Measurements from ENCODE around the gene SYT7. TPM values are rescaled to one million over a fixed set of nuclear protein-coding genes. Genes with fewer than 3 reads are reported as not detected.
"Not testable (repeated sequence)": the region's sequence is repeated elsewhere in the genome, so short reads cannot be mapped to it uniquely, and the experiment has no call there.

The SYT7 gene
- total RNA-seq, 1 donor from 2014 or later: 1.3 TPM

DNA sequence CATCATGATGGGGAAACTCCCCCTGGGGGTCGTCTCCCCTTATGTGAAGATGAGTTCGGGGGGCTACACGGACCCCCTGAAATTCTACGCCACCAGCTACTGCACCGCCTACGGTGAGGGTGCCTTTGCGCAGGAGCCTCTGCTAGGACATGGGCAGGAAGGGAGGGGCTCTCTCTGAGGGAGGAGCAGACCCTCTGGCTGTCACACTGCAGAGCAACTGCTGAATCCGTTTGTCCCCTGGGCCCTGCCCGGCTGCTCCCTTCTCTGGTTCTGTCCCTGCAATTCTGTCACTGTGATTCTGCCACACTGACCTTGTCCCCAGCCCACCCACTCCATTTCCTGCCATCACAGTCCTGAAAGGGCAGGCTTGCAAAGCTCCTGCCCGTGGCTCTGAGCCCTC is 99.1 kb downstream of the SYT7 start:
- DNase-seq (ENCODE audit: extremely low read depth, low read depth, low spot score): no peak

DNA sequence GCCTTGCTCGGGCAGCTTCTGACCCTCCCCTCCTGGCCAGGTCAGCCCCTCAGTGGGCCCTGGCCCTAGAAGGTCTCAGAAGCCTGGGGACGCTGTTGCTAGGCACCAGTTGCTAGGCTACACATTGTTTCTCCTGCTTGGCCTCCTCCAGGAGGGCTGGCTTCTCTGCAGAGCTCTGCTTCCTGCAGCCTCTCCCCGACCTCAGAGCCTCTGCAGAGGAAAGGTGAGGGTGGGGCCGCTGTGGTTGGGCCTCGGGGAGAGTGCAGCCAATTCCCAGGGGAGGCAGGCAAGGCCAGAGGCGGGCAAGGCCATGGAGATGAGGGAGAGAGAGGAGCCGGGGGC is 99.9 kb downstream of the SYT7 start:
- no peak for DNase-seq (ENCODE audit: extremely low read depth, low read depth, low spot score)

DNA sequence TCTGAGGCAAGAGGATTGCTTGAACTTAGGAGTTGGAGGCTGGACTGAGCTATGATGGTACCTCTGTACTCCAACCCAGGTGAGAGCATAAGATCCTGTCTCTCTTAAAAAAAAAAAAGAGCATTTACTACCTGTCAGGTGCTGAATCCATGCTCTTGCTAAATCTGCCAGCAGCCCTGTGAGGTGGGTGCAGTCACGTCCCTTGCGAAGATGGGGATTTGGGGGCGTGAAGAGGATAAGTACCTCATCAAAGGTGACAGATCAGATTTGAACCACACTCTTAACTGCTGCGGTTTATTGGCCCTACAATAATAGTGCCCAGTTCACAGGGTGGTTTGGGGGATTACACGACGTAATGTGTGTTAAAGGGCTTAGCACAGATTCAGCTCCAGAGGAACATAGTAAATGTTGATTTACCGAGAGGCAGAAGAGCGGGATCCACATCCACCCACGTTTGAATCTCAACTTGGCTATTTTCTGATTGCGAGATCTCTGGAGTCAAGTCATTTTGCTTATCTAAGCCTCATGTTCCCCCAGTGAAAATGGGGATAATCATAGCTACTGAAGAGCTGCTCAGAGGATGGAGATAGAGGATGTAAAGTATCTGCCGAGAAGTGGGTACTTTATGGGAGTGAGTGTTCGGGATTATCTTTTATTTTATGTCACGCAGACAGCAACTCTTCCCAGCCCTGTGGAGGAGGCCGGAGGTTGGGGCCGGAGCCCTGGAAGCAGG is 100.4 kb downstream of the SYT7 start:
- no peak for DNase-seq (ENCODE audit: extremely low read depth, low read depth, low spot score)

DNA sequence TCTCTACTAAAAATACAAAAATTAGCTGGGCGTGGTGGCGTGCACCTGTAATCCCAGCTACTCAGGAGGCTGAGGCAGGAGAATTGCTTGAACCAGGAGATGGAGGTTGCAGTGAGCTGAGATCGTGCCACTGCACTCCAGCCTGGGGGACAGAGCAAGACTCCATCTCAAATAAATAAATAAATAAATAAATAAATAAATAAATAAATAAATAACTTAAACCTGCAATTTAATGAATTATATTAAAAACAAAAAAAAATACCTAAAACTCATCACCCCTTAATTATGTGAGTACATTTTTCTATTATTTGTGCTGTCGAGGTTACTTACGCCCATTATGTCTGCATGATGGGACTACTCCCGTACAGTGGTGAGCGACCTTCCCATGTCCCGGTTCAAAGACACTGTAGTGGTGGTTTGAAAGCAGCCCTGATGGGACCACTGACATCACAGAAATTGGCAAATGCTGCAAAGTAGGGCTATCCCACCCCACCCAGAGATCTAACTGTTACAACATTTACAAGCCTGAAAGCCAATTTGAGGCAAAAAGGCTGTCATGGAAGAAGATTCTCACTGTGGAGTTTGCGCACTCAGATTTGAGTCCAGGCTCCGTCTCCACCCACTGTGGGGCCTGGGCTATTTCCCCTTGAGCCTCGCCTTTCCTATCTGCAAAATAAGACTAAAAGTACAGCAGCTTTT is 101.4 kb downstream of the SYT7 start:
- not testable (repeated sequence) for DNase-seq (ENCODE audit: extremely low read depth, low read depth, low spot score)

DNA sequence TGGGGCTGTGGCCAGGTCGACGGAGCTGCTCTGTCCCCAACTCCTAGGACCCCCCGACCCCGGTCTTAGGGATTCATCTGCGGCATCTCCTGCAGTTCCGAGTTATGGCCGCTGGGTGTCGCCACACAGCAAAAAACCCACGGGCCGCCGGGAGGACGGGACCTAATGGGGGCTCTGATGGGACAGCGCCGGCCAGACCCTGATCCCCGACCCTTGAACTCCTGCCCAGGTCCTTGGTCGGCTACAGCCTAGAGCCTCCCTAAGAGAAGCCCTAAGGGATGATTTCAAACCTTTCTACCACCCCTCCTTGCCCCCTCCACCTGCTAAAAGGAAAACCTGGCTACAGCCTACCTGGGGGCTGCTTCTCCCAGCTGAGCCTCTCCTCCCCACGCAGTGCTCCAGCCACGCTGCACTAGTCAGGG is 103.1 kb downstream of the SYT7 start:
- DNase-seq (ENCODE audit: extremely low read depth, low read depth, low spot score): no peak

DNA sequence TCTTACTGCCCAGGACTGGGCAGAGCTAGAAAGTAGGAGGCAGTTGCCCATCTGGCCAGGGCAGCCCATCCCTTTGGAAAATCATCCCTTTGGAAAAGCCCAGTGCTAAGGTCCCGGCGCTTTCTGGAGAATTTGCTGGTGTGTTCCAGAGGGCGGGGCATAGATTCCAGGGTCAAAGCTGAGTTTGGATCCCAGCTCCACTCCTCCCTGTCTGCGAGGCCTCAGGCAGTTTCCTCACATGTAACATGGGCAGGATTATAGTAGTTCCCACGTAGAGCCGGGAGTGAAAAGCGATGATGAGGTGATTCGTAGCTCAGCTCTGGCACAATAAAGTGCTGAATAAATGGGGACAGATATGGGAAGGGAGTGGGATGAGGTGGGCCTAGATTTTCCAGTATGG is 103.8 kb downstream of the SYT7 start:
- DNase-seq (ENCODE audit: extremely low read depth, low read depth, low spot score): no peak

DNA sequence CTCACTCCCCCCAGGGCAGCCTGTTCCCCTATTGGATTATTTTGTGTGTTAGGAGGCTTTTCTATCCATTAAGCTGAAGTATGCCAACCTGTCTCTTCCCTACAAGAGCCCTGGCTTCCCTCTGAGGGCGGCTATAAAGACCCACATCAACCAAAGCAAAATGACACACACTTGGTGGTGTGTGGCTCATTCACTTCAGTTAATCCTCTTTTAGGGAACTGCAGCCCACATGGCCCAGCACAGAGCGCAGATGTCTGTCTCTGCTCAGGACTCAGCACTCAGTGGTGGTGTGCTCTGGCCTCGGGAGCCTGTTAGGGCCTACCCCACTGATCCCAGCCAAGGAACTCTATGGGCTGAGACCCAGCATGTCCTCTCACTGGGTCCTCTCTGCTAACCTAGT is 104.5 kb downstream of the SYT7 start:
- DNase-seq (ENCODE audit: extremely low read depth, low read depth, low spot score): no peak

DNA sequence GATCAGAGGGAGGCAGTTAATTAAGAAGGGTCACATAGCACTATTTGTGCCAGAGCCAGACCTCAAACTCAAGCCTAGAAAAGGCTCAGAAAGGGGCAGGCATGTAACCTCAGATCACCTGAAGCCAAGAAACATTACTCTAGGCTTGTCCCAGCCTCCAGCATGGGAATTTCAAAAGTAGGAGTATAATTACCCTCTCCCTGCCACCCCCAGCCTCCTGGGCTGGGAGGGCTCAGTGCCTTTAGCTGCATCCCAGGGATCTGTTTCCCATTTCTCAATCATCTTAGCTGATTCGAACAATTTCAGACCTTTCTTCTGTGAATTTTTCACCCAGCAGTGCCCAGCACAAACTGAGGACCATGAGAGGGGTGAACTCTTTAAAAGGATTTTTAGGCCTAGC is 105.4 kb downstream of the SYT7 start:
- DNase-seq (ENCODE audit: extremely low read depth, low read depth, low spot score): no peak

DNA sequence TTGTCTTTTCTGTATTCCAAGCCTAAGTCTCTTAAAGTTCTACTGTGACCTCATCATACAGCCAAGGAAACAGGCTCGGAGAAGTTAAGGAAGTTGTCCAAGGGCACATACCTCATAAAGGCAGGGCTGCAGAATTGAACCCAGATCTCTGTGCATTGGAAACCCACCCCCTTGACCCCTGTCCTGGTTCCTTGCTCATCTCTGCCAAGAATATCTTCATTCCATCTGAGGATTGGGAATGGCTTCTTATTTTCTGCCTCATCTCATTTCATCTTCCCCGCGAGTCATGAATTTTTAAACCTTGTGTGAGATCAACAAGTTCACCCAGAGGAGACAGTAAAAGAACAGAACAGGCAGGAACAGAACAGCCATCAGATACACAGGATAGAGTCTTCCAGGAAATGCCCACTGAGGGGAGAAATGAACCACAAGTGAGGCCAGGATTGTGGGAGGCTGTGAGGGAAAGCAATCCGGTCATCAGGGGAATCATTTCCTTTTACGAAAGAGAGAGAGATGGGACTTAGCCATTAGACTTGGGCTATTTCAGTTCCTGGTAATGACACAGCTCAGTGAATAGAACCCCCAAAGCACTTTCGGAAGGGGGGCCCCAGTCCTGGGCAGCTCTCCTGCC is 106.7 kb downstream of the SYT7 start:
- DNase-seq (ENCODE audit: extremely low read depth, low read depth, low spot score): no peak

DNA sequence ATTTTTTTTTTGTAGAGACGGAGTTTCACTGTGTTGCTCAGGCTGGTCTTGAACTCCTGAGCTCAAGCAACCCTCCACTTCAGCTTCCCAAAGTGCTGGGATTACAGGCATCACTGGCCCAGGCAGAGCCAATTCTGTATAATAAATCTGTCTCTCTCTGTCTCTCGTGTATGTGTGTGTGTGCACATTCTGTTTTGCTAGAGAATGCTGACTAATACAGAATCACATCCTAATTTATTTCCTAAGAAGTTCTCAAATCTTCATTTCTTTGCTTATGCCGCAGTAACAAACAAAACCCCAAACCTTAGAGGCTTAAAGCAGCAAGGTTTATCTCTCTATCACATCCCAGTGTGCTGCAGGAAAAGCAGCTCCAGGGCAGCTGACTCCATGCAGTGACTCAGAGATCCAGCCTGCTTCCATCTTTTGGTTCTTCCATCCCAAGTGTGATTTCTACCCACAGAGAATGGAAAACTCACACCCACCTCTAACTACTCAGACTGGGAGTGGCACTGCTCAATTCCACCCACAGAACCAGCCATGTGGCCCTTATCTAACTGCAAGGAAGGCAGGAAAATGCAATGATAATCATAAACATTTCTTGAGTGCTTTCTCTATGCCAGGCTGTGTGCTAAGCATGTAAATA is 107.4 kb downstream of the SYT7 start:
- no peak for DNase-seq (ENCODE audit: extremely low read depth, low read depth, low spot score)

DNA sequence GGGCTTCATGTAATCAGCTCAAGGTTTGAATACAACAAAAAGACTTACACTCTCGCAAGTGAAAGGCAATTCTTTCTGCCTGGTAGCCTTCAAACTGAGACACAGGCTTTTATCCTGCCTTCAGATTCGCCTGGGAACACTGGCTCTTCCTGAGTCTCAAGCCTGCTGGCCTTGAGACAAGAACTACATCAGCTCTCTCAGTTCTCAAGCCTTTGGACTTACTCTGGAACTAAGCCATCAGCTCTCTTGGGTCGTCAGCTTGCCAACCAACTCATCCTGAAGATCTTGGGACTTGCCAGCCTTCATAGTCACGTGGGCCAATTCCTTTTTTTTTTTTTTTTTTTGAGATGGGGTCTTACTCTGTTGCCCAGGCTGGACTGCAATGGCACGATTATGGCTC is 108.0 kb downstream of the SYT7 start:
- no peak for DNase-seq (ENCODE audit: extremely low read depth, low read depth, low spot score)

DNA sequence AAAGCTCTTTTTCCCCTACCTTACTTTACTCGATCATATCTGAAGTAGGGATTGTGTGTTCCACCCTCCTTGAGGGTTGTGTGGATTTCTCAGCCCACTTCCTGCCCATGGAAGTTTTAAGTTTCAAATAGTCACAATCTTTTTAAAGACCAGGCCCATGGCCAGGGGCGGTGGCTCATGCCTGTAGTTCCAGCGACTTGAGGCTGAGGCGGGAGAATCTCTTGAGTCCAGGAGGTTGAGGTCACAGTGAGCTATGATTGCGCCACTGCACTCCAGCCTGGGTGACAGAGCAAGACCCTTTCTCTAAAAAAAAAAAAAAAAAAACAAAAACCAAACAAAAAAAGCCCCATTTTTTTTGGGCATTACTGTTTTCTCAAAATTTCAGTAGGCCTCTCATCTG is 108.6 kb downstream of the SYT7 start:
- DNase-seq (ENCODE audit: extremely low read depth, low read depth, low spot score): no peak

DNA sequence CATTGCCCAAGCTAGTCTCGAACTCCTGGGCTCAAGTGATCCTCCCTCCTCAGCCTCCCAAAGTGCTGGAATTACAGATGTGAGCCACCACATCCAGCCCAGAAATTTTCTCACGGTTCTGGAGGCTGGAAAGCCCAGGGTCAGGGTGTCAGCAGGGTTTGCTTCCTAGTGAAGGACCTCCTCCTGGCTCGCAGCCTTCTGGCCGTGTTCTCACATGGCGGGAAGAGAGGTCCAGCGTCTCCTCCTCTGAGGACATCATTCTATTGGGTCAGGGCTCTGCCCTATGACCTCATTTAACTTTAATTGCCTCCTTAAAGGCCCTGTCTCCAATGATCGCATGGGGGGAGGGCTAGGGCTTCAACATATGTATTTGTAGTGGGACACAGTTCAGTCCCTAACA is 112.9 kb downstream of the SYT7 start:
- no peak for DNase-seq (ENCODE audit: extremely low read depth, low read depth, low spot score)

DNA sequence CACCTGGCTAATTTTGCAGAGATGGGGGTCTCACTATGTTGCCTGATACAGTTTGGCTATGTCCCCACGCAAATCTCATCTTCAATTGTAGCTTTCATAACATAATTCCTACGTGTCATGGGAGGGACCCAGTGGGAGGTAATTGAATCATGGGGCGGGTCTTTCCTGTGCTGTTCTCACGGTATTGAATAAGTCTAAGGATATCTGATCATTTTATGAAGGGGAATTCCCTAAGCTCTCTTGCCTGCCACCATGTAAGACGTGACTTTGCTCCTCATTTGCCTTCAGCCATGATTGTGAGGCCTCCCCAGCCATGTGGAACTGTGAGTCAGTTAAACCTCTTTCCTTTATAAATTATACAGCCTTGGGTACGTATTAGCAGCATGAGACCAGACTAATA is 113.3 kb downstream of the SYT7 start:
- not testable (repeated sequence) for DNase-seq (ENCODE audit: extremely low read depth, low read depth, low spot score)

Other genes with a start within 250 kb of the SYT7 start
- gene DDB1, start 248.0 kb downstream of the SYT7 start, total RNA-seq: 173 and 184 TPM in 2 replicates
- 23.1 and 29.3 TPM in 2 replicates for gene TKFC, start 247.8 kb downstream of the SYT7 start, total RNA-seq
- 46.1 and 64.1 TPM in 2 replicates for gene CYB561A3, start 219.2 kb downstream of the SYT7 start, total RNA-seq
- gene TMEM138, start 218.7 kb downstream of the SYT7 start, total RNA-seq: 19.6 and 22.9 TPM in 2 replicates
- 5.2 and 9.5 TPM in 2 replicates for gene TMEM216, start 188.5 kb downstream of the SYT7 start, total RNA-seq
- gene CPSF7, start 151.1 kb downstream of the SYT7 start, total RNA-seq: 30.0 and 38.7 TPM in 2 replicates
- 30.2 and 50.1 TPM in 2 replicates for gene SDHAF2, start 151.0 kb downstream of the SYT7 start, total RNA-seq
- 0.18 TPM in 1 of 2 replicates, not detected in the other for gene LRRC10B, start 72.3 kb downstream of the SYT7 start, total RNA-seq
- 5.1 and 10.1 TPM in 2 replicates for gene DAGLA, start 99.3 kb upstream of the SYT7 start, total RNA-seq
- 6.0 and 10.7 TPM in 2 replicates for gene MYRF, start 171.6 kb upstream of the SYT7 start, total RNA-seq
- 57.6 and 76.3 TPM in 2 replicates for gene TMEM258, start 211.5 kb upstream of the SYT7 start, total RNA-seq
- 13.5 and 20.5 TPM in 2 replicates for gene FEN1, start 211.8 kb upstream of the SYT7 start, total RNA-seq
- 44.5 and 64.7 TPM in 2 replicates for gene FADS1, start 235.9 kb upstream of the SYT7 start, total RNA-seq
- gene FADS2, start 247.2 kb upstream of the SYT7 start, total RNA-seq: 208 and 219 TPM in 2 replicates

All from glomerular endothelial cell (primary cell).